Right kidney (tissue), 9 donors: ENCODE measurements around the gene LY6G6D.

Experiments
- DNase-seq: peaks from one replicate; pipeline ENCODE4 v3.0.0-alpha.2; 2016
- long read RNA-seq, 8 donors: transcript quantifications; one replicate each; lab custom pipeline, GENCODE V29; 2026

Gene LY6G6D, protein sequence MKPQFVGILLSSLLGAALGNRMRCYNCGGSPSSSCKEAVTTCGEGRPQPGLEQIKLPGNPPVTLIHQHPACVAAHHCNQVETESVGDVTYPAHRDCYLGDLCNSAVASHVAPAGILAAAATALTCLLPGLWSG
- long read RNA-seq, donor 1 = 0 reads
- long read RNA-seq, donor 2 = 0 reads
- long read RNA-seq, donor 3 = 0 reads
- long read RNA-seq, donor 4 = 0 reads
- long read RNA-seq, donor 5 = 0 reads
- long read RNA-seq, donor 6 = 0 reads
- long read RNA-seq, donor 7 = 0 reads
- long read RNA-seq, donor 8 = 0 reads

GRCh38 chr6:31715022-31715958, at the start of gene LY6G6D:
TSS of gene LY6G6D (plus strand) at chr6:31715348. CDS start at chr6:31715356, 8 bp downstream.
- no peak for DNase-seq

GRCh38 chr6:31665501-31666336, 49.4 kb upstream of the LY6G6D start, which contains the start of gene CSNK2B:
TSS of gene CSNK2B (plus strand) at chr6:31666080. CDS start at chr6:31666832, 752 bp downstream.
- peak; percentile 92 for DNase-seq

GRCh38 chr6:31666337-31666965, 48.7 kb upstream of the LY6G6D start:
- DNase-seq = peak; percentile 14

DNA sequence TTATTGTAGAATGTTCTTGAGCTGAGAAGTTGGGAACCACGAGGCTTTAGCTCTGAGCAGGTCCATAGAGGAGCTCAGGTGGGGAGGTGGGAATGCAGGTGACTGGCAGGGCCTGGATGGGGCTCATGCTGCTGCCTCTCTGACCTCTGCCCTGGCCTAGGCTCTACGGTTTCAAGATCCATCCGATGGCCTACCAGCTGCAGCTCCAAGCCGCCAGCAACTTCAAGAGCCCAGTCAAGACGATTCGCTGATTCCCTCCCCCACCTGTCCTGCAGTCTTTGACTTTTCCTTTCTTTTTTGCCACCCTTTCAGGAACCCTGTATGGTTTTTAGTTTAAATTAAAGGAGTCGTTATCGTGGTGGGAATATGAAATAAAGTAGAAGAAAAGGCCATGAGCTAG, 45.5 kb upstream of the LY6G6D start, which contains the start of gene LY6G5B:
Gene LY6G5B, plus strand, starts transcription at position 301 of the 400 bp plus-strand sequence. CDS start 975 bp downstream, outside the sequence.
- no peak for DNase-seq

DNA sequence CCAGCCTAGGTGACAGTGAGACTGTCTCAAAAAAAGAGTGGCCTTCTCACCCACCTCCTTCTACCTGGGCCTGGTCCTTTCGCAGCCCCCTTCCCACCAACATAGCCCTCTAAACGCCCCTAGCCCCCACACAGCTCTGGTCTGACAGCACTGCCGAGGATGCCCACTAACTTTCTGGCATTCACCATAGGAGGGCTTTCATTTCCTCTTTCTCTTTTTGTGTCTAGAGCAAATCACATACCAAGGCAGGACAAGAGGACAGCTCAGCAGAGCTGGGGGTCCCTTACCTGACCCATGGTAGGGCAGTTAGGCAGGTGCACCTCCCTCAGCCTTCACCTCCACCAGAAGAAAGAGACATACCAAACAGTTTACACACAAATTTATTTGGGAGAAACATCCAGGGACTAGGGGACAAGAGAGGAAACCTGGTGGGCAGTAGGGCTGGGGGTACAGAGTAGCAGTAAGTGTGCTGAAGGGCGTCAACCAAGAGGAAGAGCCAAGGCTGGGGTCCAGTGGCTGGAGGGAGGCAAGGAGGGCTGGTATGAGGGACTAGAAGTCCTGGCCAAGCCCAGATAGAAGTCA, 38.7 kb upstream of the LY6G6D start:
- no peak for DNase-seq

DNA sequence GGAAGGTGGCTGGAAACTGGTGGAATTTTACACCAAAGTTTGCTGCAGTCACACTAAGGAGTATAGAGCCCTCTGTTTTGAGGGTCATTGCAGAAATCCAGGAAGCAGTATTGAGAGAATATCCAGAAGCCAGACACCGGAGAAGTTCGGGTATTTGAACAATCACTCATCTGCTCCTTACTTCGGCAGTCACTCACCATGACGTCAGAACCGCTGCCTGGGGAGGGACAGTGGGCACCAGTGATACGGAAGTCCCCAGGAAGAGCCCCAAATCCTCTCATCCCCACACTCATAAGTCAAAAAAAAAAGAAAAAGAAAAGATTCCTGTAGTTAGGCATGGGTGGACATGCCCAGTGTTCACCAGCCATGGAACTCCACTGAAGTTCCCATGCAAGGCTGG, 38.2 kb upstream of the LY6G6D start:
- DNase-seq = no peak

DNA sequence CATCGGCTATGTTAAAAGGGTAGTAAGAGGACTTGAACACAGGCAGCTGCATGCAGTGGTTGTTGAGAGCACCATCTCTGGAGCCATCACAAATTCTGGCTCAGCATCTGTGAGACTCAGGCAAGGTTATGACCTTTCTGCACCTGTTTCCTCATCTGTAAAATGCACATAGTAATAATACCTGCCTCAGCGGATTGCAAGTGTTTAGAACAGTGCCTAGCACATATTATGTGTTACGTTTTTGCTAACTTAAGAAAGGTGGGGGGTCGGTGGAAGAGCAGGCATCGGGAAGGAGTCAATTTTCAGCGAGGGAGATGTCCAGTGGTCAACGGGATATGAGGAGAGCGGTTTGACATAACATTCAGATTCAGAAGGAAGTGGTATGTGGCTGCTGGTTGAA, 37.2 kb upstream of the LY6G6D start:
- no peak for DNase-seq

- DNase-seq = peak; percentile 72
Observed at GRCh38 chr6:31680226-31681134, 34.7 kb upstream of the LY6G6D start, which contains the start of gene LY6G5C. TSS of gene LY6G5C (minus strand) at chr6:31681067. CDS start at chr6:31680373, 694 bp downstream.

GRCh38 chr6:31681135-31681671, 33.9 kb upstream of the LY6G6D start:
- peak; percentile 85 for DNase-seq

GRCh38 chr6:31683591-31683990, 31.6 kb upstream of the LY6G6D start:
- DNase-seq = no peak

- DNase-seq = no peak
Observed at GRCh38 chr6:31686483-31686882, 28.7 kb upstream of the LY6G6D start.

DNA sequence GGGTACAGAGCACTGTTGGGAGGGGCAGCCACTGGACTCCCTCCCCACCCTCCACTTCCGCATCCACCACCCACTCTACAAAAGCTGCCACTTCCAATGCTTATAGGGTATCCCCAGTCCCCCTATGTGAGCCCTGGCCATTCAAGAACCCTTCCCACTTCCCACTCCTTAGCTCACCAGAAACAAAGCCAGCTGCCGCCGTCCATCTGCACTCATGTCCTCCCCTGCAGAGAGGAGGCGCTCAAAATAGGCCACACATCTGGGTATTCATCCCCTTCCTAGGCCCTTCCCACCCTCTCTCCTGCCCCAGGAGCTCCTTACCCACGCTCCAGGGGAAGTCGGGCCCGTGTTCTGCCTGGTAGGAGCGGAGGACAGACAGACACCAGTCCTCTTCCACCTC, 27.8 kb upstream of the LY6G6D start:
- no peak for DNase-seq

DNA sequence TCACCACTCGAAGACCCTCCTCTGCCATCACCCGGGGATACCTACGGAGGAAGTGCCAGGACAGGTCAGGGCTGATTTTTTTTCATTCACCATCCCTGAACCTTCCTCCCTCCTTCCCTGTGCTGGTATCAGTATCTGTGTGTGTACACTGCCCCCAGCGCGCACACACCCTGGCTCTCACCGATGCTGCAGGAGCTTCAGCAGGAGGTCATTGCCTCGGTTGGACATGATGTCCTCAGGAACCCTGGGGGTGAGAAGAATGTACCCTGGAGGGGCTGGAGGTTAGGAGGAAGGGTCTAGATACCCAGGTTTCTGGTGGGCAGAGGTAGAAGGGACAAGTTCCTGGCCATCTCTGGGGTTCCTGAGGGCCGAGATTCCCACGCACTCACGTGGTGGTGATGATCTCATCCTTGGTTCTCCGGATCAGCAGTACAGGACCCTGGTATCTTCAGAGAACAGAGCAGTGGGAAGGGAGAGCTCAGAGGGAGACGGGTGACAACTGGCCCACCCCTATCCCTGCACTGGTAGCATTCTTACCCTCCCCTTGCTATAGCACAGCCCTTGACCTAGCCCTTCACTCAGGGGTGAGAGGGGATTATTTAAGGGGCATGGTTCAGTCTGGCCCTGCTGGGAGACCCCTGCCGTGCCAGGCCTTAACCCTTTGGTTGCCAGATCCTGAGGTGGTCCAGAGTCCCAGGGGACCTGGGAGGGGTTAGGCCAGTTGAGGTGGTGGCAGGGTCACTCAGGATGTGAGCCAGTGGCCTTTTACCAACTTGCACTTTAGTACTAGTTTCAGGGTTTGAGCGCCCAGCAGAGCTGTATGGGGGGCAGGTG, 27.1 kb upstream of the LY6G6D start:
- no peak for DNase-seq

DNA sequence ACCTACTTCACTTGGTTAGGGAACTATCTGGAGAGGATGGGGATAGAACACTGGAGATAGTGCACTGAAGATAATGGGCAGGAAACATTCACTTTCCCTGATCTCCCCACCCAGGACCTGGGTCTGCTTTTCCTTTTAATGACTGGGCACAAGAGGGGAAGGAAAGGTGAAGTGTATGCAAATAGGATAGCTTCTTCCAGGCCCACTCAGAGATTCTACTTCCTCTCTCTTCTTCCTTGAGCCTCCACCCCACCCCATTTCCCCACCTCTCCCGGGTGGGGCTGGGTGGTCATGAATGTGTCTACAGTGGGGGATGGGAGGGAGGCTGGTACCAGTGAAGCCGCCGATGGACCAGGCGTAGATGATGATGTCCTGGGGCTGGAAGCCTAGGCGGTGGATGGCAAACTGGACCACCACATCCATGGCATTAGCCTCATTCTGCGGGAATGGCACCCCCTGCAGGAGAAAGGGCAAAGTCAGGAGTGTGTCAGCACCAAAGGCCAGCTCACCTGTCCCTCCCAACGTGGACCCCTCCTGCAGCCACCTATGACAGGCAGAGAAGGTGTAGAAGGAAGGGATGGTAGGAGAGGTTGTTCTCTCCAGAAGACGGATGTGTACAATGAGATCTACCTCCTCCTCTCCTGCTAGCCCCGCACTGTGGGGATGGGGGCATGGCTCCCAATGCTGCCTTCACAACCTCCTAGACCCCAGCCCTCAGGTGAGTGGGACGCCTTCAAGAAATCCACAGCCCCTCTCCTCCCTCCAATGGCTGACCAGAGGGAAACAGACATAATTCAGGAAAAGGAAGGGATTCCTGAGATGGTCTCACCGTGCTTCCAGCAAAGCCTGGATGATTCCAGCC, 25.7 kb upstream of the LY6G6D start:
- no peak for DNase-seq

DNA sequence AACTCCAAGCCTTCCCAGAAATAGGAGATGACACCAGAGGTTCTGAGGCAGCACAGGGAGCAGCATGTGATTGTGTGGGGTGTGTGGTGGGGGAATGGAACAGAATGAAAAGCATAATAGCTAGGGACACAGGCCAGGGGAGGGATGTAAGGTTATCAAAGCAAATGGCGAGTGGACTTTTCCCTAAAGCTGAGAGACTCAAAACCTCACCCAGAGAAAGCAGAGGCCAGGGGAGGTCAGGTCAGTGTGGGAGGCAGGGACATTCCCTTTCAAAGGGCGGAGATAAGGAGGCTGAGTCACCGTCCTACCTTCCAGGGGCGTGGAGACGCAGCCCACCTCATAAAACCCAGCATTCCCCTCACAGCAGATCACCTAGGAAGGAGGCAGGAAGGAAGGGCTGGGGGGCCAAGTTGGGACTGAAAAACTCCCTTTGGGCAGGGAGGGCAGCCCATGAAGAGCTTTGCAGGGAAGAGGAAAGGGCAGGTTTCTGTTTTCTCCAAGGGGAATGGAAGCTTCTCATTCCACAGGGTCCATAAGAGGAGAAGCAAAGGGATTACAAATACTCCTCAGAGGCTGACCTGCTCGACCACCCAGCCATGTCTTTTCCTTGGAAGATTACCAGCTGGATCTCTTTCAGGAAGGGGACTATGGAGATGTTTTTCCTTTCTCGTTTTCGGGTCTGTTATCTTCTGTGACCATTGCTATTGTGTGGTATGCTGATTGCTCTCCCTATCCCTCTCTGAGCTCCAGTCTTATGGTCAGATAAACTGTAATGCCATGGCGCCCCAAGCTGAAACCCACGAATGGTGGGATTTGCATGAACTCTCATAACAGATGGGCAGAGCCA, 24.7 kb upstream of the LY6G6D start:
- no peak for DNase-seq

DNA sequence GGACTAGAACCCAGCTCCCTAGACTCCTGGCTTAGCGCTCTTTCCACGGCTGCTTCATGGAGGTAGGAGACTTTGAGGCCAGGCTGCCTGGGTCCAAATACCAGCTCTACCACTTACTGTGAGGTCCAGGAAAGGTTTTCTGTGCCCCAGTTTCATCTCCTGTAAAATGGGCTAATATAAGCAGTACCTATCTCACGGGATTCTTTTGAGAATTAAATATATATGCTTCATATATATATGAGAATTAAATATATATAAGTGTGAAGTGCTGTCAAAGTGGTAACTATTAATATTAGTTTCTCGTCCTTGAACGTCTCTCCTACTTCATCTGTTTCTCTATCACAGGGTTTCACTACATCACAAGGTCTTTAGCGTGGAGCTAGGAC, 24.1 kb upstream of the LY6G6D start:
- DNase-seq = no peak

GRCh38 chr6:31691564-31692108, 23.5 kb upstream of the LY6G6D start:
- DNase-seq = no peak
